ENCODE data around the gene ARHGAP4. TPM values are rescaled to one million over a fixed set of nuclear protein-coding genes. Genes with fewer than 3 reads are reported as not detected.

Gene ARHGAP4
- total and polyA plus RNA-seq, 2 donors (not counting 3 experiments of a cell fraction or from before 2014, with no cell fraction given): 20.9 to 33.3 TPM

GRCh38 chrX:153873282-153874084 lies 52.6 kb downstream of the ARHGAP4 start:
- Histone ChIP-seq H4K20me1 (replicated peaks; ENCODE audit: control insufficient read depth, extremely low read depth, insufficient read depth, low read length) (no peaks in the 10 kb centered on the region), H3K36me3 (ENCODE audit: control insufficient read depth in 2 of 2, extremely low read depth in 1 of 2, insufficient read depth in 2 of 2, low read length in 2 of 2) (no peaks in the 10 kb centered on the region), H3K79me2 (ENCODE audit: control insufficient read depth, insufficient read depth, low read length) (no peaks in the 10 kb centered on the region), H3K9me3 (replicated peaks; ENCODE audit: control insufficient read depth, insufficient read depth, low read length) (no peaks in the 10 kb centered on the region), H3K4me2 (ENCODE audit: insufficient read depth, low read length) (no peak overlapping the region), H3K27ac (ENCODE audit: insufficient read depth, low read depth, low read length) (no peak overlapping the region), H2AFZ (ENCODE audit: low read depth, low read length) (no peak overlapping the region), H3K9me1 (replicated peaks; ENCODE audit: control insufficient read depth, extremely low read depth, insufficient read depth, low read length) (no peaks in the 10 kb centered on the region), H3K4me1 (ENCODE audit: control insufficient read depth, extremely low read depth, insufficient read depth, low read length) (no peaks in the 10 kb centered on the region), H3K27me3 (ENCODE audit: control insufficient read depth in 2 of 2, insufficient read depth in 2 of 2, low read length in 2 of 2) (no peaks in the 10 kb centered on the region), H3K4me3 (replicated peaks in 1 of 3; ENCODE audit: insufficient read depth in 1 of 3, low read depth in 1 of 3, low read length in 3 of 3) (no peak overlapping the region), H3K9ac (replicated peaks; ENCODE audit: extremely low read depth, insufficient read depth, low read length) (no peak overlapping the region)
- ChIA-PET POLR2A (no interaction called here), CTCF (no interaction called here)
- intact Hi-C loops (cut with micrococcal nuclease) (loop anchor here (10.0 kb wide), 1 partner anchor 79 kb away; the partner anchor contains the start of genes IDH3G and SSR4), dilution Hi-C loops (cut with MboI; ENCODE audit: extremely low pct_ligation_motif_present, low sequenced_read_pairs) (no loop called here)
- DNase-seq (ENCODE audit: low read depth, low spot score): no peak
- BruUV-seq (replicated peaks): no TSS peak
- no peak for FAIRE-seq
- TF ChIP-seq FOS (IDR thresholded peaks at IDR 0.05; ENCODE audit: borderline replicate concordance, insufficient read depth, low read length) (no peak), MAX (IDR thresholded peaks at IDR 0.05; ENCODE audit: insufficient read depth, insufficient read length) (no peak)

GRCh38 chrX:153871946-153872878 lies 53.9 kb downstream of the ARHGAP4 start:
- no peaks in the 10 kb centered on the region for H4K20me1 ChIP-seq (replicated peaks; ENCODE audit: control insufficient read depth, extremely low read depth, insufficient read depth, low read length)
- H3K4me1 ChIP-seq (ENCODE audit: control insufficient read depth, extremely low read depth, insufficient read depth, low read length): no peaks in the 10 kb centered on the region
- TF ChIP-seq CTCF (IDR thresholded peaks at IDR 0.05; ENCODE audit: extremely low read depth in 1 of 2, insufficient read depth in 1 of 2, low read depth in 1 of 2, low read length in 2 of 2) (no peak), JUN (IDR thresholded peaks at IDR 0.05; ENCODE audit: borderline replicate concordance, insufficient read depth, insufficient read length, low read depth) (no peak), EZH2 (IDR thresholded peaks at IDR 0.05; ENCODE audit: borderline replicate concordance, low read depth, low read length, severe bottlenecking) (no peak), MYC (IDR thresholded peaks at IDR 0.05; ENCODE audit: low read depth, low read length) (no peak)
- DNase-seq (ENCODE audit: low read depth, low spot score): no peak
- CTCF ChIA-PET: interaction anchor here (1.0 kb wide), 1 partner anchor 75 kb away, joined by 3 read pairs; no protein-coding TSS in a partner anchor
- no peaks in the 10 kb centered on the region for H3K79me2 ChIP-seq (ENCODE audit: control insufficient read depth, insufficient read depth, low read length)
- H3K27me3 ChIP-seq (ENCODE audit: control insufficient read depth in 2 of 2, insufficient read depth in 2 of 2, low read length in 2 of 2): no peaks in the 10 kb centered on the region
- H3K27ac ChIP-seq (ENCODE audit: insufficient read depth, low read depth, low read length): no peak overlapping the region
- H3K9me1 ChIP-seq (replicated peaks; ENCODE audit: control insufficient read depth, extremely low read depth, insufficient read depth, low read length): no peaks in the 10 kb centered on the region
- intact Hi-C loops (cut with micrococcal nuclease) (loop anchor here (10.0 kb wide), 1 partner anchor 77 kb away; the partner anchor contains the start of genes IDH3G and SSR4), dilution Hi-C loops (cut with MboI; ENCODE audit: extremely low pct_ligation_motif_present, low sequenced_read_pairs) (no loop called here)
- H3K4me3 ChIP-seq (replicated peaks in 1 of 3; ENCODE audit: insufficient read depth in 1 of 3, low read depth in 1 of 3, low read length in 3 of 3): no peak overlapping the region
- BruUV-seq (replicated peaks): no TSS peak
- H2AFZ ChIP-seq (ENCODE audit: low read depth, low read length): no peak overlapping the region
- H3K9me3 ChIP-seq (replicated peaks; ENCODE audit: control insufficient read depth, insufficient read depth, low read length): no peaks in the 10 kb centered on the region
- POLR2A ChIA-PET: no interaction called here
- H3K9ac ChIP-seq (replicated peaks; ENCODE audit: extremely low read depth, insufficient read depth, low read length): no peak overlapping the region
- H3K4me2 ChIP-seq (ENCODE audit: insufficient read depth, low read length): no peak overlapping the region
- no peak for FAIRE-seq
- no peaks in the 10 kb centered on the region for H3K36me3 ChIP-seq (ENCODE audit: control insufficient read depth in 2 of 2, extremely low read depth in 1 of 2, insufficient read depth in 2 of 2, low read length in 2 of 2)

Measured in endothelial cell of umbilical vein (primary cell).